H1 (cell line): ENCODE data around the gene SHMT1. TPM values are rescaled to one million over a fixed set of nuclear protein-coding genes. Genes with fewer than 3 reads are reported as not detected.

Experiments used
- BACH1 ChIP-seq: IDR thresholded peaks from 2 replicates; pipeline ENCODE4 v1.6.1; 2012; ENCODE audit warnings: low read length, improper control_type of control experiment
- EP300 ChIP-seq, 2 experiments: IDR thresholded peaks; 1 replicate in 1 of 2; 2 replicates in 1 of 2; pipeline ENCODE4 v1.6.1; 2011 to 2012; ENCODE audit warnings: low read depth in 2 of 2, low read length in 2 of 2, mild to moderate bottlenecking in 2 of 2, borderline replicate concordance in 1 of 2, inconsistent platforms in 1 of 2, moderate library complexity in 1 of 2
- EZH2 ChIP-seq: fragments of 200-600 bp; sonication (generic); IDR thresholded peaks from 2 replicates; pipeline ENCODE4 v1.7.1; 2012; ENCODE audit warnings: low read depth, mild to moderate bottlenecking, moderate library complexity, low read length, inconsistent platforms; ENCODE audit not compliant: severe bottlenecking
- PHF8 ChIP-seq: fragments of 200-600 bp; sonication (generic); conservative IDR thresholded peaks from 2 replicates; pipeline ENCODE4 v1.7.1; 2012; ENCODE audit warnings: low read depth, mild to moderate bottlenecking, inconsistent platforms, low read length, moderate library complexity
- POLR2A ChIP-seq, 2 experiments: IDR thresholded peaks; 1 replicate in 1 of 2; 2 replicates in 1 of 2; pipeline ENCODE4 v1.6.1; 2011; ENCODE audit warnings: low read depth in 2 of 2, low read length in 2 of 2, mild to moderate bottlenecking in 2 of 2; ENCODE audit errors: control extremely low read depth in 1 of 2
- RNF2 ChIP-seq: fragments of 200-900, 300-1000 bp; sonication (generic); IDR thresholded peaks from 2 replicates; pipeline ENCODE4 v1.7.1; 2016; ENCODE audit warnings: borderline replicate concordance, low read depth, mild to moderate bottlenecking, antibody characterized with exemption, low read length; ENCODE audit not compliant: poor library complexity, severe bottlenecking; ENCODE audit errors: missing control alignments
- SIRT6 ChIP-seq: IDR thresholded peaks from one replicate; pipeline ENCODE4 v1.7.1; 2012; ENCODE audit warnings: low read length, inconsistent platforms
- SUZ12 ChIP-seq: fragments of 200-600 bp; sonication (generic); IDR thresholded peaks from 2 replicates; pipeline ENCODE4 v1.6.1; 2012; ENCODE audit warnings: mild to moderate bottlenecking, inconsistent platforms, low read length, moderate library complexity, mixed read lengths
- ZNF274 ChIP-seq: IDR thresholded peaks from 2 replicates; pipeline ENCODE4 v1.7.0; 2012; ENCODE audit warnings: low read length, borderline replicate concordance; ENCODE audit errors: extremely low read depth
- polyA plus RNA-seq, 7 experiments: library from polyadenylated mRNA; depleted of rRNA in 3 of 7; stranded (reverse) in 5 of 7; unstranded in 2 of 7; fragments of >200 nt in 5 of 7; fragments of 200-250 nt in 2 of 7; gene quantifications; 1 replicate in 5 of 7; 2 replicates in 1 of 7; 4 replicates in 1 of 7; pipeline versions ENCODE4 v1.2.1 to v1.2.3, GENCODE V29; 2011 to 2013; ENCODE audit warnings: missing spikeins in 2 of 7, mixed read lengths in 2 of 7
- total RNA-seq: library from RNA; stranded (reverse); fragmentation: NEBNext Ultra II Directional; extraction: Animal tissue kit (Norgen Biotek cat#: 25700); gene quantifications from 2 replicates; pipeline ENCODE4 v1.2.1, GENCODE V29; 2021
- TF ChIP-seq, protein P1 (sequence below): fragments of 300-600 bp; sonication (generic); IDR thresholded peaks from 2 replicates; pipeline ENCODE4 v1.7.1; 2012; ENCODE audit warnings: low read length, moderate library complexity, mild to moderate bottlenecking, inconsistent platforms; ENCODE audit not compliant: insufficient replicate concordance

Gene SHMT1
- total and polyA plus RNA-seq, 2 of the 8 experiments (the other 6 are each of a cell fraction or from before 2014, with no cell fraction given), result 30.7 to 39.3 TPM

DNA sequence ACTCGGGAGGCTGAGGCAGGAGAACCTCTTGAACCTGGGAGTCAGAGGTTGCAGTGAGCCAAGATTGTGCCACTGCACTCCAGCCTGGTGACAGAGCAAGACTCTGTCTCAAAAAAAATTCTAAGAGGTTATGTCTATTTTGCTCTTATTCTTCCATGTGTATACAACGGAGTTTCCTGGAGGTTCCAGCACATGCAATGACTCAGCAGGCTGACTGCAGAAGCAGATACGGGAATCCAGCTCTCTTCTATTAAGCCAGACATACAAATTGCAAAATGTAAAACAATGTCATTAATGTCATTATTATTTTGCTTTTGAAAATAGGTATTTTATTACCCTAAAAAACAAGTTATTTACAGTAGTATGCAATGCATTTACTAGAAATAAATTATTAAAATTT lies 84.5 kb downstream of the SHMT1 start (continued):
- TF ChIP-seq, protein P1, sequence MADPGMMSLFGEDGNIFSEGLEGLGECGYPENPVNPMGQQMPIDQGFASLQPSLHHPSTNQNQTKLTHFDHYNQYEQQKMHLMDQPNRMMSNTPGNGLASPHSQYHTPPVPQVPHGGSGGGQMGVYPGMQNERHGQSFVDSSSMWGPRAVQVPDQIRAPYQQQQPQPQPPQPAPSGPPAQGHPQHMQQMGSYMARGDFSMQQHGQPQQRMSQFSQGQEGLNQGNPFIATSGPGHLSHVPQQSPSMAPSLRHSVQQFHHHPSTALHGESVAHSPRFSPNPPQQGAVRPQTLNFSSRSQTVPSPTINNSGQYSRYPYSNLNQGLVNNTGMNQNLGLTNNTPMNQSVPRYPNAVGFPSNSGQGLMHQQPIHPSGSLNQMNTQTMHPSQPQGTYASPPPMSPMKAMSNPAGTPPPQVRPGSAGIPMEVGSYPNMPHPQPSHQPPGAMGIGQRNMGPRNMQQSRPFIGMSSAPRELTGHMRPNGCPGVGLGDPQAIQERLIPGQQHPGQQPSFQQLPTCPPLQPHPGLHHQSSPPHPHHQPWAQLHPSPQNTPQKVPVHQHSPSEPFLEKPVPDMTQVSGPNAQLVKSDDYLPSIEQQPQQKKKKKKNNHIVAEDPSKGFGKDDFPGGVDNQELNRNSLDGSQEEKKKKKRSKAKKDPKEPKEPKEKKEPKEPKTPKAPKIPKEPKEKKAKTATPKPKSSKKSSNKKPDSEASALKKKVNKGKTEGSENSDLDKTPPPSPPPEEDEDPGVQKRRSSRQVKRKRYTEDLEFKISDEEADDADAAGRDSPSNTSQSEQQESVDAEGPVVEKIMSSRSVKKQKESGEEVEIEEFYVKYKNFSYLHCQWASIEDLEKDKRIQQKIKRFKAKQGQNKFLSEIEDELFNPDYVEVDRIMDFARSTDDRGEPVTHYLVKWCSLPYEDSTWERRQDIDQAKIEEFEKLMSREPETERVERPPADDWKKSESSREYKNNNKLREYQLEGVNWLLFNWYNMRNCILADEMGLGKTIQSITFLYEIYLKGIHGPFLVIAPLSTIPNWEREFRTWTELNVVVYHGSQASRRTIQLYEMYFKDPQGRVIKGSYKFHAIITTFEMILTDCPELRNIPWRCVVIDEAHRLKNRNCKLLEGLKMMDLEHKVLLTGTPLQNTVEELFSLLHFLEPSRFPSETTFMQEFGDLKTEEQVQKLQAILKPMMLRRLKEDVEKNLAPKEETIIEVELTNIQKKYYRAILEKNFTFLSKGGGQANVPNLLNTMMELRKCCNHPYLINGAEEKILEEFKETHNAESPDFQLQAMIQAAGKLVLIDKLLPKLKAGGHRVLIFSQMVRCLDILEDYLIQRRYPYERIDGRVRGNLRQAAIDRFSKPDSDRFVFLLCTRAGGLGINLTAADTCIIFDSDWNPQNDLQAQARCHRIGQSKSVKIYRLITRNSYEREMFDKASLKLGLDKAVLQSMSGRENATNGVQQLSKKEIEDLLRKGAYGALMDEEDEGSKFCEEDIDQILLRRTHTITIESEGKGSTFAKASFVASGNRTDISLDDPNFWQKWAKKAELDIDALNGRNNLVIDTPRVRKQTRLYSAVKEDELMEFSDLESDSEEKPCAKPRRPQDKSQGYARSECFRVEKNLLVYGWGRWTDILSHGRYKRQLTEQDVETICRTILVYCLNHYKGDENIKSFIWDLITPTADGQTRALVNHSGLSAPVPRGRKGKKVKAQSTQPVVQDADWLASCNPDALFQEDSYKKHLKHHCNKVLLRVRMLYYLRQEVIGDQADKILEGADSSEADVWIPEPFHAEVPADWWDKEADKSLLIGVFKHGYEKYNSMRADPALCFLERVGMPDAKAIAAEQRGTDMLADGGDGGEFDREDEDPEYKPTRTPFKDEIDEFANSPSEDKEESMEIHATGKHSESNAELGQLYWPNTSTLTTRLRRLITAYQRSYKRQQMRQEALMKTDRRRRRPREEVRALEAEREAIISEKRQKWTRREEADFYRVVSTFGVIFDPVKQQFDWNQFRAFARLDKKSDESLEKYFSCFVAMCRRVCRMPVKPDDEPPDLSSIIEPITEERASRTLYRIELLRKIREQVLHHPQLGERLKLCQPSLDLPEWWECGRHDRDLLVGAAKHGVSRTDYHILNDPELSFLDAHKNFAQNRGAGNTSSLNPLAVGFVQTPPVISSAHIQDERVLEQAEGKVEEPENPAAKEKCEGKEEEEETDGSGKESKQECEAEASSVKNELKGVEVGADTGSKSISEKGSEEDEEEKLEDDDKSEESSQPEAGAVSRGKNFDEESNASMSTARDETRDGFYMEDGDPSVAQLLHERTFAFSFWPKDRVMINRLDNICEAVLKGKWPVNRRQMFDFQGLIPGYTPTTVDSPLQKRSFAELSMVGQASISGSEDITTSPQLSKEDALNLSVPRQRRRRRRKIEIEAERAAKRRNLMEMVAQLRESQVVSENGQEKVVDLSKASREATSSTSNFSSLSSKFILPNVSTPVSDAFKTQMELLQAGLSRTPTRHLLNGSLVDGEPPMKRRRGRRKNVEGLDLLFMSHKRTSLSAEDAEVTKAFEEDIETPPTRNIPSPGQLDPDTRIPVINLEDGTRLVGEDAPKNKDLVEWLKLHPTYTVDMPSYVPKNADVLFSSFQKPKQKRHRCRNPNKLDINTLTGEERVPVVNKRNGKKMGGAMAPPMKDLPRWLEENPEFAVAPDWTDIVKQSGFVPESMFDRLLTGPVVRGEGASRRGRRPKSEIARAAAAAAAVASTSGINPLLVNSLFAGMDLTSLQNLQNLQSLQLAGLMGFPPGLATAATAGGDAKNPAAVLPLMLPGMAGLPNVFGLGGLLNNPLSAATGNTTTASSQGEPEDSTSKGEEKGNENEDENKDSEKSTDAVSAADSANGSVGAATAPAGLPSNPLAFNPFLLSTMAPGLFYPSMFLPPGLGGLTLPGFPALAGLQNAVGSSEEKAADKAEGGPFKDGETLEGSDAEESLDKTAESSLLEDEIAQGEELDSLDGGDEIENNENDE, result no peak
- TF ChIP-seq BACH1 (no peak), EZH2 (no peak), PHF8 (no peak), ZNF274 (no peak), POLR2A (IDR thresholded peaks at IDR 0.05; ENCODE audit: control extremely low read depth in 1 of 2, low read depth in 2 of 2, low read length in 2 of 2) (no peak), EP300 (IDR thresholded peaks at IDR 0.05; ENCODE audit: borderline replicate concordance in 1 of 2, low read depth in 2 of 2, low read length in 2 of 2) (no peak), SIRT6 (no peak), RNF2 (no peak), SUZ12 (no peak)
